GM12864 (cell line): Measurements from ENCODE around the gene ERF.
A peak's percentile ranks its signal among the peaks of the same experiment; 100 is the strongest.

Experiments used
- DNase-seq: peaks from one replicate; pipeline ENCODE4 v3.0.0-alpha.2; 2011; ENCODE audit warnings: low read depth
- H3K4me3 ChIP-seq: 2 replicates; pipeline ENCODE4 v1.5.1; 2011; ENCODE audit warnings: mild to moderate bottlenecking, low read depth, low read length, control low read depth
- TF ChIP-seq, protein P1 (sequence below): IDR thresholded peaks from 2 replicates; pipeline ENCODE4 v1.5.1; 2011; ENCODE audit warnings: low read depth, mild to moderate bottlenecking, moderate library complexity, low read length, control low read depth, inconsistent platforms; ENCODE audit errors: missing control alignments

Gene ERF

DNA sequence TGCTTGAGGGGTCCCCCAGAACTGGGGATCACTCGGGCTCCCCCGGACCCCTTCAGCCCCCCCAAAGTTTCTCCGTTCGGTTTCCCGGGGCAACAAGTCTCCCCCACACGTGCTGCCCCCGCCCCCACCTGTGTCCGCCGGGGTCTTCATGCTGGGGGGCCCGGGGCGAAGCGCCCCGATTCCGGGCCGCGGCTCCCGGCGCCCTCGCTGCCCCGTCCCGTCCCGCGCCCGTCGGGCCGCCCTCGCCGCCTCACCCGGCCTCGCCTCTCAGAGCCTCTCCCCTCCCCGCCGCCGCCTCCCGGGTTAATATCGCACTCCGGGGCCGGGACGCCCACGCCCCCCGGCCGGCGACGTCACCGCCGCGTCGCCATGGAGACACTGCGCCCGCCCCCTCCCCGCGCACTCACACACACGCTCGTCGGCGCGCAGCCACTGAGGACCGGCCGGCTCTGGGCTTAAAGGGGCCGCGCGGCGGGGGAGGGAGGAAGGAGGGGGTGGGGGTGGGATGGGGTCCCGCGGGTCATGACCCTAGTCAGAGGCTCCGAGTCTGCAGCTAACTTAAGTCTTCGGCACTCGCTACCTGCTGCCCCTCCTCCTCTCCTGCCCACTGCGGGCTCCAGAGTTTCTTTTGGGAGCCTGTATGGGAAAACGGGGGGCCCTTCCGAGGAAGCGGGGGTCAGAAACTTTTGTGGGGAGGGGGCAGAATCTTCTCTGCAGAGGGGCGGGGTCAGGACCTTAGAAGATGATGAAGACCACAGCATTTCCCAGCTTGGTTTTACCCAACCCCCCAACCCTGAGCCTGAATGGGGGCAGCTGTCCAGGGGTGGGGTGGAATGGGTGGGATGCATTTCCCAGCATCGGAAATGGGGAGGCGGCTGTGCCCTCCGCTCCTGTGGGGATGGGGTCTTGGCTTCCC, at the start of gene ERF:
Gene ERF (minus strand): TSS at position 279 of the 916 bp plus-strand sequence. CDS start 129 bp downstream, at position 150.
- H3K4me3 ChIP-seq, result peak within 1 kb of the TSS; percentile 74
- TF ChIP-seq, protein P1, sequence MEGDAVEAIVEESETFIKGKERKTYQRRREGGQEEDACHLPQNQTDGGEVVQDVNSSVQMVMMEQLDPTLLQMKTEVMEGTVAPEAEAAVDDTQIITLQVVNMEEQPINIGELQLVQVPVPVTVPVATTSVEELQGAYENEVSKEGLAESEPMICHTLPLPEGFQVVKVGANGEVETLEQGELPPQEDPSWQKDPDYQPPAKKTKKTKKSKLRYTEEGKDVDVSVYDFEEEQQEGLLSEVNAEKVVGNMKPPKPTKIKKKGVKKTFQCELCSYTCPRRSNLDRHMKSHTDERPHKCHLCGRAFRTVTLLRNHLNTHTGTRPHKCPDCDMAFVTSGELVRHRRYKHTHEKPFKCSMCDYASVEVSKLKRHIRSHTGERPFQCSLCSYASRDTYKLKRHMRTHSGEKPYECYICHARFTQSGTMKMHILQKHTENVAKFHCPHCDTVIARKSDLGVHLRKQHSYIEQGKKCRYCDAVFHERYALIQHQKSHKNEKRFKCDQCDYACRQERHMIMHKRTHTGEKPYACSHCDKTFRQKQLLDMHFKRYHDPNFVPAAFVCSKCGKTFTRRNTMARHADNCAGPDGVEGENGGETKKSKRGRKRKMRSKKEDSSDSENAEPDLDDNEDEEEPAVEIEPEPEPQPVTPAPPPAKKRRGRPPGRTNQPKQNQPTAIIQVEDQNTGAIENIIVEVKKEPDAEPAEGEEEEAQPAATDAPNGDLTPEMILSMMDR, result no peak
- DNase-seq, result peak; percentile 53

DNA sequence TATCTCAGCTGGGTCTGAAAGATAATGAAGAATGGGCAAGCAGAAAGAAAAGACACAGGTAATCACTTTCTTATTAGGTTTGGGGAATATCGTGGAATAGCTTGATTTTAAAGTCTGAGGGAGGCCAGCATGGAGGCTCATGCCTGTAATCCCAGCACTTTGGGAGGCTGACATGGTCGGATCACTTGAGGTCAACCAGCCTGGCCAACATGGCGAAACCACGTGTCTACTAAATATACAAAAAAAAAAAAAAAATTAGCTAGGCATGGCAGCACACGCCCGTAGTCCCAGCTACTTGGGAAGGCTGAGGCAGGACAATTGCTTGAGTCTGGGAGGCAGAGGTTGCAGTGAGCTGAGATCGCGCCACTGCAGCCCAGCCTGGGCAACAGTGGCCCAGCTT, 48.9 kb upstream of the ERF start:
- DNase-seq, result no peak
- TF ChIP-seq, protein P1, result no peak

GRCh38 chr19:42303101-42303464, 48.2 kb upstream of the ERF start:
- TF ChIP-seq, protein P1, result no peak
- DNase-seq, result no peak
- H3K4me3 ChIP-seq, result peak overlapping the region; percentile 38

More for the DNA sequence above, 48.9 kb upstream of the ERF start:
- no peak overlapping the region for H3K4me3 ChIP-seq

- H3K4me3 ChIP-seq, result peak within 1 kb of the TSS; percentile 64
- TF ChIP-seq, protein P1, result no peak
- no peak for DNase-seq
Observed at GRCh38 chr19:42301646-42302203, 46.8 kb upstream of the ERF start, which contains the start of gene PRR19. PRR19 (plus strand) TSS chr19:42302132; CDS start chr19:42309585, 7,453 bp downstream.

DNA sequence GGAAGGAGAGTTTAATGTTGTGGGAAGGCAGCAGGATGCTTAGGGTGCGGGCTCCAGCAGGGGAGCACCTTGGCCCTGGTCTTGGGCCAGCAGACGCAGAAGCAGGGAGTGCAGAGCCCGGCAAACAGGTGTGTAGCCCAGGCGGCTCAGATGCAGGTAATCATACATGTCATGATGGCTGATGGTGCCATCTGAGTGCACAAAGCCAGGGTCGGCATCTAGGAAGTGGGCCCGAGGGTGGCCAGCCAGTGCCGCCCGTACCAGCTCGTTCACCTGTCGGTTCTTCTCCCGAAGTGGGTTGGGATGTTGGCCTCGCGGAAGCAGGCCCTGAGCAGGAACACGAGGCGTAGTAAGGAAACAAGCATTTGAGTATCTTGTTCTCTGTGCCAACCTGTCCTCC, 42.1 kb upstream of the ERF start:
- H3K4me3 ChIP-seq, result no peak overlapping the region
- no peak for DNase-seq
- TF ChIP-seq, protein P1, result no peak

DNA sequence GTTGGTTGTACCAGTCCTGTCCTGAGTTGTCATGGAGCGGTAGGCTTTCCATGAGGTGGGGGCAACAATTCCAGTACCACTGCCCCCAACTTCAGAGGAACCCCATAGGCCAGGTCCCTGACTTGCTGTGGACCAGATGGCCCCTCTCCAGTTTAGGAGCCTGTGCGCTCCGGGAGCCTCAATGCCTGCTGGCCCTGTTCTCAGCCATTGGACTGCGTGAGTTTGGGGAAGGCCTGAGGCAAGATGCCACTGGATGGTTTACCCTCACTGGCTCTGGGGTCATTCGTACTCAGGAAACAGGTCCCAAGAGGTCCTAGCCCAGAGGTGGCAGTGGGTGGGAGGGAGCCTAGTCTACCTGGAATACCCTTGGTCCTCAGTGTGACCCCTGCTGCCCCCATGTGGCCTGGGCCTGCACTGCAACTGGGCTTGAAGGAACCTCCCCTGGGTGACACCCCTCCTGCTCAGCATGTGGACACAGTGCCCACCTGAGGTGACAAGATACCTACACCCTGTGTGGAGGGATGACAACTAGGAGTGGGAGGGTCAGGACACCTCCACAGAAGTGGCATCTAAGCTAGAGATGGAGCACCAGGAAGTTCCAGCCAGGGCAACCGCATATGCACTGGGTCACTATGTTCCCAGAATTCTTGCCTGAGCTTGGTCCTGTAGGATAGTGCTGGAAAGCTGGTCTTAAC, 41.0 kb upstream of the ERF start:
- TF ChIP-seq, protein P1, result peak; percentile 99
- DNase-seq, result no peak
- no peak overlapping the region for H3K4me3 ChIP-seq
